Right atrium auricular region (tissue), 2 donors: ENCODE results near the gene TNS1. TPM values are rescaled to one million over a fixed set of nuclear protein-coding genes. Genes with fewer than 3 reads are reported as not detected.
A peak's percentile ranks its signal among the peaks of the same experiment; 100 is the strongest.

Experiments
- DNase-seq: peaks from one replicate; pipeline ENCODE4 v3.0.0-alpha.2; 2019; ENCODE audit warnings: low spot score
- H3K27ac ChIP-seq, 2 donors: fragments of 200-600 bp; sonication (generic); 1 replicate in 1 of 2; 2 replicates in 1 of 2; pipeline ENCODE4 v1.5.1; 2016 to 2019
- H3K27me3 ChIP-seq, 2 donors: fragments of 200-600 bp; sonication (generic); one replicate each; pipeline versions ENCODE4 v1.5.1 to v1.6.0; 2017 to 2019
- H3K36me3 ChIP-seq: fragments of 200-600 bp; sonication (generic); one replicate; pipeline ENCODE4 v1.5.1; 2016
- H3K4me1 ChIP-seq, 2 donors: fragments of 200-600 bp; sonication (generic); one replicate each; pipeline versions ENCODE4 v1.5.1 to v1.6.0; 2017 to 2019
- H3K4me3 ChIP-seq, 2 donors: fragments of 200-600 bp; sonication (generic); 1 replicate in 1 of 2; 2 replicates in 1 of 2; pipeline ENCODE4 v1.5.1; 2017 to 2019; ENCODE audit warnings: mild to moderate bottlenecking in 1 of 2, moderate library complexity in 1 of 2
- H3K9me3 ChIP-seq, 2 donors: fragments of 200-600 bp; sonication (generic); one replicate each; pipeline ENCODE4 v1.5.1; 2019
- CTCF ChIP-seq, 2 donors: fragments of 200-600 bp; sonication (generic); IDR thresholded peaks; one replicate each; pipeline ENCODE4 v1.5.1; 2019; ENCODE audit warnings: antibody characterized with exemption in 2 of 2
- total RNA-seq, 2 donors: library from RNA; depleted of rRNA; stranded (reverse); fragments of >200 nt; gene quantifications; one replicate each; pipeline ENCODE4 v1.1.0, GENCODE V29; 2016

TNS1 gene
- total RNA-seq, 2 donors from 2014 or later: 393 to 720 TPM

GRCh38 chr2:217806482-217806765 is 196.4 kb downstream of the TNS1 start:
- peaks cover 0 to 70% of the 10 kb centered on the region in 2 donors for H3K4me1 ChIP-seq
- no peak for DNase-seq
- H3K27ac ChIP-seq: peak overlapping the region; percentile 10 to 61
- H3K36me3 ChIP-seq: peaks cover 94% of the 10 kb centered on the region
- H3K4me3 ChIP-seq: no peak overlapping the region
- no peaks in the 10 kb centered on the region for H3K9me3 ChIP-seq
- TF ChIP-seq CTCF (IDR thresholded peaks at IDR 0.05): no peak
- no peaks in the 10 kb centered on the region for H3K27me3 ChIP-seq

GRCh38 chr2:217805668-217806481 is 196.9 kb downstream of the TNS1 start:
- peak overlapping the region; percentile 10 to 61 for H3K27ac ChIP-seq
- H3K4me3 ChIP-seq: no peak overlapping the region
- H3K4me1 ChIP-seq: peaks cover 0 to 73% of the 10 kb centered on the region in 2 donors
- H3K36me3 ChIP-seq: peaks cover 94% of the 10 kb centered on the region
- no peak for TF ChIP-seq CTCF (IDR thresholded peaks at IDR 0.05)
- no peaks in the 10 kb centered on the region for H3K27me3 ChIP-seq
- no peak for DNase-seq
- H3K9me3 ChIP-seq: no peaks in the 10 kb centered on the region

- no peak for TF ChIP-seq CTCF (IDR thresholded peaks at IDR 0.05)
- no peaks in the 10 kb centered on the region for H3K9me3 ChIP-seq
- peak overlapping the region; percentile 51 to 61 for H3K27ac ChIP-seq
- no peak overlapping the region for H3K4me3 ChIP-seq
- DNase-seq: no peak
- no peaks in the 10 kb centered on the region for H3K27me3 ChIP-seq
- H3K36me3 ChIP-seq: peaks cover 94% of the 10 kb centered on the region
- H3K4me1 ChIP-seq: peaks cover 0 to 73% of the 10 kb centered on the region in 2 donors
Observed at GRCh38 chr2:217804791-217805667, 197.8 kb downstream of the TNS1 start.

GRCh38 chr2:217804338-217804737 is 198.5 kb downstream of the TNS1 start:
- H3K4me1 ChIP-seq: peaks cover 0 to 73% of the 10 kb centered on the region in 2 donors
- no peak for DNase-seq
- H3K27ac ChIP-seq: peak overlapping the region; percentile 51 to 61
- H3K9me3 ChIP-seq: no peaks in the 10 kb centered on the region
- no peak overlapping the region for H3K4me3 ChIP-seq
- no peaks in the 10 kb centered on the region for H3K27me3 ChIP-seq
- H3K36me3 ChIP-seq: peaks cover 94% of the 10 kb centered on the region
- no peak for TF ChIP-seq CTCF (IDR thresholded peaks at IDR 0.05)

GRCh38 chr2:217803653-217803960 is 199.2 kb downstream of the TNS1 start:
- no peaks in the 10 kb centered on the region for H3K9me3 ChIP-seq
- H3K4me3 ChIP-seq: no peak overlapping the region
- peaks cover 94% of the 10 kb centered on the region for H3K36me3 ChIP-seq
- TF ChIP-seq CTCF (IDR thresholded peaks at IDR 0.05): no peak
- no peak overlapping the region for H3K27ac ChIP-seq
- no peak for DNase-seq
- H3K27me3 ChIP-seq: no peaks in the 10 kb centered on the region
- peaks cover 0 to 71% of the 10 kb centered on the region in 2 donors for H3K4me1 ChIP-seq
